Measurements from ENCODE around the gene PLEKHH1.

The PLEKHH1 gene

DNA sequence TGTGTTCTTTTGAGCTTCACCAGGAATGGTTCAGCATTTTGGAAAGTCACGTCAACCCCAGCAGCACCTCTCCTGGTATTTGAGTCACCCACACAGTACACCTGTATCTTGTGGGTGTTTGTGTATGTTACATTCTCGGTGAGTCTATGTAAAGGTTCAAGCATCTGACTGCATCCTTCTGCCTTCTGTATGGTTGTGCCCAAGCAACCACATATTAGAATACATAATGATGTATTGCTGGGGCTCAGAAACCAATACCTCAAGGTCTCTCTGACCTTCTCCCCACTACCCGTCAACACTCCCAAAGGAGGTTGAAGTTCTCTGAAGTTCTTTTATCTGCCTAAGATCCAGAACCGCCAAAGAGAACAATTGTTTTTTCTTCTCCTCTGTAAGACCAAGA, 35.4 kb upstream of the PLEKHH1 start:
- DNase-seq: no peak
- Mint-ChIP-seq H3K27ac (no peak overlapping the region), H3K4me3 (no peak overlapping the region), H3K36me3 (ENCODE audit: low read depth) (peaks cover 5% of the 10 kb centered on the region), H3K27me3 (no peaks in the 10 kb centered on the region), H3K4me1 (ENCODE audit: low read depth) (peaks cover 16% of the 10 kb centered on the region), H3K9me3 (peaks cover 7% of the 10 kb centered on the region)

DNA sequence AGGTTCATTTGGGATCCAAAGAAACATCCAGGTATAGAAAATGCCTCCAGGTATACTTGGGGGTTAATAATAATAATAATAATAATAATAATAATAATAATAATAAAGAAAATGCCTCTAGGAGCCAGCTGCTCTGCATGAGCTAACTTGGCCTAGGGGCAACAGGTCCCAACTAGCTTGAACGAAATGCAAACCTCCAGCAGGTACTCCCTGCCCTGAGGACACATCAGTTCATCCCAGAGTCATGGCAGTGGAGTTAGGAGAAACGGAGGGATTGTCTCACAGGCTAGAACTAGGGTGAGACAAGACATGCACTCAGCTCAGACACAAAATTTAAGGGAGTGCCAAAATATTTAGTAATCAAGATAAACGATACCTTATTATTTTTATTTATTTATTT, 32.1 kb upstream of the PLEKHH1 start:
- Mint-ChIP-seq H3K27ac (no peak overlapping the region), H3K4me3 (no peak overlapping the region), H3K9me3 (no peaks in the 10 kb centered on the region)

DNA sequence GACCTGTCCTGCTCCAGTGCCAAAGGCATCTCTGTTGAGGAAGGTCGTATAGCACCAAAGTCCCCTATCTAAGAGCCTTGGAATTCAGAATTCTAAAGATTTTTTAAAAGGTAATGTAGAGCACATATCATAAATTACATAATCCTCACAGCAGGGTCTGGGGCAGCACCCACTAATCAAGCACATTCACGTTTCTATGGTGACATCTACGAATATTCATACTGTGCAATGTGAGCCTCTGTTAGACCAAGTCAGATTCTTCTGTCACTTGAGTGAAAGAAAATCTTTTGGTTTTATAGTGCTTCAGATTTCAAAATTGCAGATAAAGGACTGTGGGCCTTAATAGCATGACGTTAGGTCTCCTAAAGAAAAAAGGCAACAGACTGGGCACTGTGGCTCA, 31.4 kb upstream of the PLEKHH1 start:
- no peaks in the 10 kb centered on the region for H3K36me3 Mint-ChIP-seq (ENCODE audit: low read depth)
- no peak for DNase-seq
- no peaks in the 10 kb centered on the region for H3K9me3 Mint-ChIP-seq
- peaks cover 8% of the 10 kb centered on the region for H3K4me1 Mint-ChIP-seq (ENCODE audit: low read depth)
- no peak overlapping the region for H3K27ac Mint-ChIP-seq
- no peak overlapping the region for H3K4me3 Mint-ChIP-seq
- H3K27me3 Mint-ChIP-seq: no peaks in the 10 kb centered on the region

More for the DNA sequence above, 32.1 kb upstream of the PLEKHH1 start:
- Mint-ChIP-seq H3K27me3 (no peaks in the 10 kb centered on the region), H3K36me3 (ENCODE audit: low read depth) (no peaks in the 10 kb centered on the region), H3K4me1 (ENCODE audit: low read depth) (peaks cover 8% of the 10 kb centered on the region)
- no peak for DNase-seq

DNA sequence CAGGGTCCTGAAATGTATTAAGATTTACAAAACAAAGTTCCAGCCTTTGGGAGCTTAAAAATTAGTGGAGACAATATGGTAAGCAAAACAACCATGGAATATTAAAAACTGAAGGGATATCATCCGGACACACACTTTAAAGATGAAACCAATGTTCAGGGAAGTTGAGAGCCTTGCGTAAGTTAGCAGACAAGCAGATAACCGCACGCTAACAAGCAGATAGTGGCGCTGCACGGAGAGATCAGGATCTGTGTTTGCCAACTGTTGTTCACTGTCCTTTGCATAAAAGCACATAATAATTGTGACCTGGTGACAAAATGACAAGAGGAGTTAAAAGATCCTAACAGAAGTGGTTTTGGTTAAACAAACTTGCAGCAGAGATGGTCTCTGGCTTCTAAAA, 30.2 kb upstream of the PLEKHH1 start:
- no peaks in the 10 kb centered on the region for H3K9me3 Mint-ChIP-seq
- no peaks in the 10 kb centered on the region for H3K36me3 Mint-ChIP-seq (ENCODE audit: low read depth)
- no peak for DNase-seq
- H3K4me1 Mint-ChIP-seq (ENCODE audit: low read depth): peaks cover 4% of the 10 kb centered on the region
- no peak overlapping the region for H3K4me3 Mint-ChIP-seq
- no peaks in the 10 kb centered on the region for H3K27me3 Mint-ChIP-seq
- no peak overlapping the region for H3K27ac Mint-ChIP-seq

DNA sequence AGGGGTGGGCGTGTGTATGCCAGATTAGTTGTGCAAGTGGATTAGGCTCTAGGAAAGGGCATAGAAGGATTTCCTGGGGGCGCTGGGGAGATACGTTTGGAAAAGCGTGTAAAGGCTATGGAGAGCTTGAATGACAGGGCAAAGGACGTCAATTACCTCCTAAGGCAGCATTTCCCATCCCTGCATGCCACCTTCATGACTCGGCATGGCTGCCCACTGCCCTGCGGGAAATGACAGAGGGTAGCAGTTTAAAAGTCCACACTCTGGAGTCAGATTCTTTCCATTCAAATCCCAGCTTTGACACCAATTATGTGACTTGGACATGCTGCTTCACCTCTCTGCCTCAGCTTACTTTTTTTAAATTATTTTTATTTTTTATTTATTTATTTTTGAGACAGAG, 29.8 kb upstream of the PLEKHH1 start:
- Mint-ChIP-seq H3K27me3 (no peaks in the 10 kb centered on the region), H3K4me3 (no peak overlapping the region), H3K27ac (no peak overlapping the region), H3K4me1 (ENCODE audit: low read depth) (no peaks in the 10 kb centered on the region), H3K9me3 (no peaks in the 10 kb centered on the region), H3K36me3 (ENCODE audit: low read depth) (no peaks in the 10 kb centered on the region)
- no peak for DNase-seq

DNA sequence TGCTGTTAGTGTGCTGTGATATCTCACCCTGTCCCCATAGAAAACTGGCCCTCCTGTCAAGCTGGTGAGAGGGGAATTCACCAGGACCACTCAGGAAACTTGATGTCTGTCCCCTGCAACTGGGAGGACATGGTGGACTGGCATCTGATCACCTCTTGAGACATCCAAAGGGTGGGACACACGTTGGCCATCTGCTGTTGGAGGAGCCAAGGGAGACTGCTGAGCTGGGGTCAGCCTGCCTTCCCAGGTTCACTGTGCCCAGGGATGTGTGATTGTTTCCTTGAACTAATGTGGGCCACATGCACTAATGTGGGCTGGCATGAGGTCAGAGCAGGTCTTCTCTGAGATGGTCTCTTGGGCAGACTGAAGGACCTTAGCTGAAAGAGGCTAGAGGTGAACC, 27.8 kb upstream of the PLEKHH1 start:
- H3K27me3 Mint-ChIP-seq: no peaks in the 10 kb centered on the region
- no peaks in the 10 kb centered on the region for H3K36me3 Mint-ChIP-seq (ENCODE audit: low read depth)
- no peaks in the 10 kb centered on the region for H3K9me3 Mint-ChIP-seq
- no peak overlapping the region for H3K4me3 Mint-ChIP-seq
- no peaks in the 10 kb centered on the region for H3K4me1 Mint-ChIP-seq (ENCODE audit: low read depth)
- no peak overlapping the region for H3K27ac Mint-ChIP-seq
- no peak for DNase-seq

DNA sequence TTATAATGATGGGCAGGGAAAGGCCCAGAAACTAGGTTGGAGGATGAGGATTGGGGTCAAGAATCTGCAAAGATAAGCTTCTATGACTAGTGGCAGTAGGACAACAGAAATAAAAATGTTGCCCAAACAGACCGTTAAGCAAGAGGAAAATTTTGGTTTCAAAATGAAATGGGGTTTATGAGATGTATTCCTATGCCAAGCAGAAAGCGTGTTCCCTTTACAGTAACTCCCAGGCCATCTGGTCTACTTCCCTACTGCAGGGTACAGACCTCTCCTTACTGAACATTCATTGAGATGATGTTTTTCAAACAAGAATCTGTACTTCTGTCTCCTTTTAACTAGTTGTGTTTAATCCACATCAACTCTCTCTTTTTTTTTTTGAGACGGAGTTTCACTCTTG, 24.1 kb upstream of the PLEKHH1 start:
- Mint-ChIP-seq H3K36me3 (ENCODE audit: low read depth) (no peaks in the 10 kb centered on the region), H3K27me3 (no peaks in the 10 kb centered on the region)

DNA sequence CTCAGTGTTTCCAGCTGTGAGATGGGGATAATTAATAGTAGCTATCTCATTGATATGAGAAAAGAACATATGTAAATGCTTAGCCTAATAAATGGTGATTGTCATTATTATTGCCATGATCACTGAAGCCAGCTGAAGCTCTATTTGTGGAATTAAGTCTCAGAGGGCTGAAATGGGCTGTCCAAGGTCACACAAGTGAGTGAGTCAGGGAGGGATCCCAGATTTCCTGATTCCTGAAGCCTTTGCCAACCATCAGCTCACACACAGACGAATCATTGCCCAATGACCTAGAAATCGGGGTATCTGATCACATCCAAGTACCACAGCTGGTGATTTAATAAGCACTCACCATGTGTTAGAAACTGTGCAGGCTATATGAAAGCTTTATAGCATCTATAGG, 23.0 kb upstream of the PLEKHH1 start:
- H3K36me3 Mint-ChIP-seq (ENCODE audit: low read depth): no peaks in the 10 kb centered on the region

More for the DNA sequence above, 24.1 kb upstream of the PLEKHH1 start:
- no peak for DNase-seq
- Mint-ChIP-seq H3K27ac (no peak overlapping the region), H3K4me1 (ENCODE audit: low read depth) (peaks cover 9% of the 10 kb centered on the region), H3K9me3 (no peaks in the 10 kb centered on the region), H3K4me3 (no peak overlapping the region)

DNA sequence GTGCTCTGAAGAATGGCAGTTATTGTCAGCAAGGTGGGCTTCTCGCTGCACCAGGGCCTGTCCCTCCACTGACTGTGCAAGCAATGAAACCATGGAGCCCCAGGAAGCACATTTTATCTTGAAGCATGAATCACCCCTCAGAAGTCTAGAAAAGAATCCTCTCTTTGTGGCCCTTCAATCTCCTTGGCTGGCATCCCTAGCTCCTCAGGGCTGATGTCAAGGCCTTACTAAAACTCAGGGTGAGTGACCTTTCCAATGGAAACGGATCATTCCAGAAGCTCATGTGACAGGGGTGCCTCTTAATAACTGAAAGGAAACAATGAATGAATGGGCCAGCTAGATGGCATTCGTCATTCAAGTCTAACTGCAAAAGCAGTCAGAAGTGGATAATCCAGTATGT, 22.3 kb upstream of the PLEKHH1 start:
- Mint-ChIP-seq H3K36me3 (ENCODE audit: low read depth) (no peaks in the 10 kb centered on the region), H3K9me3 (no peaks in the 10 kb centered on the region), H3K27me3 (no peaks in the 10 kb centered on the region), H3K27ac (no peak overlapping the region), H3K4me1 (ENCODE audit: low read depth) (peaks cover 19% of the 10 kb centered on the region), H3K4me3 (no peak overlapping the region)
- no peak for DNase-seq

More for the DNA sequence above, 23.0 kb upstream of the PLEKHH1 start:
- Mint-ChIP-seq H3K4me3 (no peak overlapping the region), H3K27ac (no peak overlapping the region), H3K4me1 (ENCODE audit: low read depth) (peaks cover 15% of the 10 kb centered on the region), H3K9me3 (no peaks in the 10 kb centered on the region), H3K27me3 (no peaks in the 10 kb centered on the region)
- no peak for DNase-seq

DNA sequence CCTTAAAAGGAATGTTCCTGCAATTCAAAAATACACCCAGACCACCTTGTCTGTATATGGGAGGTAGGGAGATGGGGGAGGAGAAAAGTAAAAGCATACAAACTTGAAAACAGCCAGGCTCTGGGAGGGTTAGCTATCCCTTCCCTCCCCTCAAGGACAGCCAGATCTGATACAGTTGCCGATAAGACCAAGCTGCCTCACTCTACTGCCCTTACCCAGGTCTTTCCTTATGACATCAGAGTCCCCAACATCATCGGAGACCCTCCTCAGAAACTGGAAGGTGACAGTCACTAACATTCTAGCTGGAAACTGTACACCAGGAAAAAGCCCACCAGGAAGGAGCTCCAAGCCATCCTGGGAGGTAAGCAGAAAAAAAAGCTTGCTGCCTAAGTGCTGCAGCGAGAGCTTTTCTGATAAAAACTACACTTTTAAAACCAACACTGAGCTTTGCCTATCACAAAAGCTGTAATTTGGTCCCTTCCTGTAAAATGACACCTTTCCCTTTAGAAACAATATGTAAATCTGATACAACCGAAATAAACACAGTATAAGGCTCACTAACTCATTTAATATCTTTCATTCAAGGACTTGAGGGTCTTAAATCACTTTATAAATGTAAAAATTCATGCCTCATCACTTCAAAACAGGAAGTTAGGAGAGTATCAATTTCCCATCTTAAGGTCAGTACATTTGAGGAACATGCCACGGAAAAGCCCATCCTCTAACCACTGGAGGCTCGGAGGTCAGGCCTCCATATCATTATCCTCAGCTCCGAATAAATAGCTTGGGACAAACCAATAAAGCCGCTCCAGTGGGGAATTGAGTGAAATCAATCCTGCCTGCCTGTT, 20.4 kb upstream of the PLEKHH1 start:
- Mint-ChIP-seq H3K36me3 (ENCODE audit: low read depth) (no peaks in the 10 kb centered on the region), H3K4me1 (ENCODE audit: low read depth) (peaks cover 22% of the 10 kb centered on the region), H3K9me3 (no peaks in the 10 kb centered on the region), H3K4me3 (no peak overlapping the region), H3K27ac (peak overlapping the region; percentile 8), H3K27me3 (no peaks in the 10 kb centered on the region)
- DNase-seq: no peak

DNA sequence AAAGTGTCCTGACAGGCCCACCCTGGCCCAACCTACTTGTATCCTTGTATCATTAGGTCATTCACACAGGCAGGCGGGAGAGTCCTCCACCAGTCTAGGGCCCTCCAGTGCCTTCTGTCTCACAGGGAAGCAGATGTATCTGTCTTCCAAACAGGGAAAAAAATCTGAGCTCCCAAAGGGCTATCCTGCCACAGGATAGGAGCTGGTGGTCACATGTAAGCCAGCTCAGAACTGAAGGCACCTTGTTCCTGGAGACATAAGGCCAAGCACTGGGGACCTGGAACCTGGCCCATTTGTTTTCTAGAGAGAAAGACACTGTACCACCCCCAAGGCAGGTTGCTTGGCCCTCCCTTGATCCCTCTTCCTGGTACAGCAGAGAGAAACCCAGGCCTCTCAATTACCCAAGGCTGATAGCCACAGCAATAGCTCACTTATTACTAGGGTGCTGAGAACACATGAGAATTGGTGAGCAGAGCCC, 19.4 kb upstream of the PLEKHH1 start:
- H3K9me3 Mint-ChIP-seq: no peaks in the 10 kb centered on the region
- H3K36me3 Mint-ChIP-seq (ENCODE audit: low read depth): no peaks in the 10 kb centered on the region
- H3K27me3 Mint-ChIP-seq: no peaks in the 10 kb centered on the region
- DNase-seq: no peak
- peaks cover 22% of the 10 kb centered on the region for H3K4me1 Mint-ChIP-seq (ENCODE audit: low read depth)
- H3K27ac Mint-ChIP-seq: no peak overlapping the region
- peak overlapping the region; percentile 79 for H3K4me3 Mint-ChIP-seq

DNA sequence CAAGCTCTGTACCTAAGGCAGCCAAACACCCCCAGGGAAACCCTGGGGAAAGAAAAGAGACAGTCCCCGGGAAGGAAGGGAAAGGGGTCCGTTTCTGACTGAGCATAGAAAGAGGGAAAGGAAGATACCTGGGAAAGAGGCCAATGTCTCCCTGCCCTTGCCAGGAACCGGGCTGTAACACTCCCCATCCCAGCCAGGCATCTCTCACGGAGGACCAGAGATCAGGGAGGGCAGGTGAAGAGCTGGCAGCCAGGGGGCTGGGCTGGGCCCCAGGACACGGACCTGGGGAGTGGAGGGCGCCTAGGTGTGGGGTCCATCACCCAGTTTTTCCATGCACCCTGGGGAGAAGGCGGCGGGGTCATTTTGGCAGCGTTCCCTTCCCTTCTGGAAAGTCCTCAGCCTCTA, 18.9 kb upstream of the PLEKHH1 start:
- peaks cover 22% of the 10 kb centered on the region for H3K4me1 Mint-ChIP-seq (ENCODE audit: low read depth)
- no peaks in the 10 kb centered on the region for H3K27me3 Mint-ChIP-seq
- no peaks in the 10 kb centered on the region for H3K9me3 Mint-ChIP-seq
- DNase-seq: no peak
- H3K4me3 Mint-ChIP-seq: peak overlapping the region; percentile 79
- H3K27ac Mint-ChIP-seq: no peak overlapping the region
- no peaks in the 10 kb centered on the region for H3K36me3 Mint-ChIP-seq (ENCODE audit: low read depth)

DNA sequence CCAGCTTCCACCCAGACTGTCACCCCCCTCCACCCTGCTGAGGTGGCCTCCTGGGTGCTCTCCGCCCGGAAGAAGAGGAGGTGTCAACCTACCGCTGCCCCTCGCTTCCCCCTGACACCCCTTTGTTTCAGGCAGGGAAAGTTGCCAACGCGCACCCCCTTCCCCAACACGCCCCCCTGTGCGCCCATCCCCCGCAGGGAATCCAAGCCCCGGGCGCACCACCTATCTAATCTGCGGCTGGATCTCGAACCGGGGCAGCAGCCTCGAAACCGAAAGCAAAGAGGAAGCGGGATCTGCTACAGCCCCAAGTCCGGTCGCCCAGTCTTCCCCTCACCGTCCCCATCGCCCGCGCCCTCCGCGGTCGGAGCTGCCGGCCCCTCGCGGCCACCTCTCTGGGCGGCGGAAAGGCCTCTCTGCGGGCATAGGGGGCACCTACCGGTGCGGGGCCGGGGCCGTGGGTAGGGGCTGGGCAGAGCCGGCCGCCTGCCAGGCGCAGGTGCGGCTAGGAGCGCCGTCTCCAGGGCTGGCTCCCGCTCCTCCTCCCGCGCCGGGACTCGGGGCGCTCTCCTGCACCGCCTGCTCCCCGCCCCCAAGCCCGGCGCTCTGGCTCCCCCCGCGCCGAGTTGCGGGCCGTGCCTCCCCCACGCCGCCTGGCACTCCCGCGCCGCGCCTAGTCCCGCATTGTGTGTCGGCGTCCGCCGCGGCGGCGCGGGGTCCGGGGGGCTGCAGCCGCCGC, 18.3 kb upstream of the PLEKHH1 start:
- Mint-ChIP-seq H3K9me3 (no peaks in the 10 kb centered on the region), H3K27me3 (no peaks in the 10 kb centered on the region), H3K36me3 (ENCODE audit: low read depth) (no peaks in the 10 kb centered on the region), H3K4me1 (ENCODE audit: low read depth) (peaks cover 22% of the 10 kb centered on the region), H3K27ac (peak overlapping the region; percentile 63), H3K4me3 (peak overlapping the region; percentile 79)
- DNase-seq: peak; percentile 69

DNA sequence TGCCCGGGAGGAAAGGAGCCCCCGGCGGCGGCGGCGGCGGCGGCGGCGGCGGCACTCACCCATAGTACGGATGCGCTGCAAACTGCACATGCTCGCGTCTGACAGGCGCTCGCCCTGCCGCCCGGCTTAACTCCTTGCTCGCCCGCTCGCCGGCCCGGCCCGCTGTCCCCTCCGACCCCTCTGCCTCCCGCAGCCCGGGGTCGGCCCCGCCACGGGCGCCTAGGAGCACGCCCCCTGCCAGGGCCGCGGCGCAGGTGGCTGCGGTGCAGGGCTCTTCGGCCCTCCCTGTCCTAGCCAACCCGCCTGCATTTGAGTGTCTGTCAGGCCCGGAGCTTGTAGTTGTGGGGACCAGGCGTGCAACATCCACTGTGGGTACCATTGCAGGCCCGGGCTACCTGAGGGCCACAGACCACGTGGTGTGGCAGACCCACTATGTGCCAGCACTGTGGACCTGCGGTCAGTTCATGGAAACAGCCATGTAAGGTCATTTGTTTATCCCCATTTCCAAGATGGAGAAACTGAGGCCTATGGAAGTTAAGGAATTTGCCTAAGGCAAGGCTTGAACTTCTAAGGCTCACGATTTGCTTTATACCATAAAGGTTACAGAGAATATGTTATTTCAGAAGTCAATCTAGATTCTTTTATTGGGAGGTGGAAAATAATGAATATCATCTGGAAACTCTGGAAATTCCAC, 17.6 kb upstream of the PLEKHH1 start:
- no peaks in the 10 kb centered on the region for H3K27me3 Mint-ChIP-seq
- peaks cover 22% of the 10 kb centered on the region for H3K4me1 Mint-ChIP-seq (ENCODE audit: low read depth)
- DNase-seq: peak; percentile 73
- H3K4me3 Mint-ChIP-seq: peak overlapping the region; percentile 69
- H3K27ac Mint-ChIP-seq: peak overlapping the region; percentile 29
- H3K9me3 Mint-ChIP-seq: no peaks in the 10 kb centered on the region
- no peaks in the 10 kb centered on the region for H3K36me3 Mint-ChIP-seq (ENCODE audit: low read depth)
